NOMO-1 treated with DMSO at 0.1 percent for 48 hours (cell line): ENCODE data around the gene NETO1.

Experiments
- DNase-seq: peaks from one replicate; lab custom pipeline; 2025; ENCODE audit not compliant: unreplicated experiment; lab: John Stamatoyannopoulos, UW

Gene NETO1

GRCh38 chr18:72867746-72868584 is at the start of gene NETO1:
TSS of gene NETO1 (minus strand) at chr18:72867987. CDS start at chr18:72867291, 696 bp downstream.
- no peak for DNase-seq

- DNase-seq: no peak
These were observed 42.3 kb upstream of the NETO1 start for GRCh38 chr18:72910045-72910444.

- DNase-seq: no peak
These were observed 40.4 kb upstream of the NETO1 start for GRCh38 chr18:72908181-72908580.

DNA sequence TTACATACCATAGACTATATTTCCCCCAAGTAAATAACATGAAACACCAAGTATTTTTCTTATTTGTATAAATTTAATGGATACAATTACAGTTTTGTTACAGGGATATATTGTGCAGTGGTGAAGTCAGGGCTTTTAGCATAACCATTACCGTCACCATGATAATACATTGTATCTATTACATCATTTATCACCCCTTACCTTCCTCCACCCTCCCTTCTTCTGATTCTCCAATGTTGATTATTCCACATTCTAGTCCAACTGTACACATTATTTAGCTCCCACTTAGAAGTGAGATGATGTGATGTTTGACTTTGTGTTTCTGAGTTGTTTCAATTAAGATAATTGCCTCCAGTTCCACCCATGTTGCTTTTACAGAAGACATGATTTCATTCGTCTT is 35.2 kb upstream of the NETO1 start:
- no peak for DNase-seq

DNA sequence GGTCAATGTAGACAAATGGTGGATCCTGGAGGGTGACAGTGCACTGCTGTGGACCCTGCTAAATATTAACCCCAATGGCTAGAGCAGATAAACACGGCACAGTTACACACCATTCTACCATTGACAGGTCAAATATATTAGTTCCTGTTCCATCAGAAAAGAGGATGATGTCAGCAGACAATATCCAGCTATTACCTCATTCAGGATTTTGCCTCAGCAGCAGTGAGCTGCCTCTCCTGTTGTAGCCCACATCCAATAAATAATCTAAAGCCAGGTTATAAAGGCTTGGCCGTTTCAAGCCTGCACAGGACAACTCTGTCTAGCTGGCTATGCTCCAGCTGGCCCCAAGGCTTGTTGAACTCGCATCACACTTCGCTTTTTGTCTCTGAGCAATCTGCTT is 31.6 kb upstream of the NETO1 start:
- no peak for DNase-seq

- DNase-seq: no peak
These were observed 31.1 kb upstream of the NETO1 start for GRCh38 chr18:72898870-72899269.

DNA sequence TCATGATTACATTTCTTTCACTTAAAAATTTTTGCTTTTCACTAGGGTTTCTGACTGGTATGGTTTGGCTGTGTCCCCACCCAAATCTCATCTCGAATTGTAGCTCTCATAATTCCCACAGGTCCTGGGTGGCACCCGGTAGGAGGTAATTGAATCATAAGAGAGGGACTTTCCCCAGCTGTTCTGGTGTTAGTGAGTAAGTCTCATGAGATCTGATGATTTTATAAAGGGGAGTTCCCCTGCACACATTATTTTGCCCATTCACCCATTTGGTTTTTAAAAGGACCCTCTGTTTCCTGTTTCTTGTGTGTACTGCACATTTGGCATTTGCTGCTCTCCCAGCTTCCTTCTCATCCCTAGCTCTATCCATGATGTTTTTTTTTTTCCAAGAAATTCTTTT is 27.8 kb upstream of the NETO1 start:
- no peak for DNase-seq

DNA sequence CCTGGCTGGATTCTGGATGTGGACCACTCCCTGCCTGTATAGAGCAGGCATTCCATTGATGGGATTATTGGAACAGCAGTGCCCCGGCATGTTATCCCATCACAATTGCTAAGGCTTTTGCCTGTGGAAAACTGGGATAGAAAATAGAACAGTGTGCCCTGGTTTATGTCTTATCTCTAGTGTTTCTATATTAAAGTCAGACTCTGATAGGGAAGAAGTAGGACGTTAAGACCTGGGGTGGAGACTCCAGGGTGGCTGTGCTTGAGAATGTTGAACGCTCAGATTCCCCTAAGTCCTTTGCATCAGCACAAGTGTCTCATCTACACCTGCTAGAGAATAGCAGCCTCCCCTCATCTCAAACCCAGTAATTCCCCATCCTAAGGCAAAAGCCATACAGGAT is 10.8 kb upstream of the NETO1 start:
- DNase-seq: no peak

- DNase-seq: no peak
These were observed 10.4 kb upstream of the NETO1 start for GRCh38 chr18:72878143-72878542.

DNA sequence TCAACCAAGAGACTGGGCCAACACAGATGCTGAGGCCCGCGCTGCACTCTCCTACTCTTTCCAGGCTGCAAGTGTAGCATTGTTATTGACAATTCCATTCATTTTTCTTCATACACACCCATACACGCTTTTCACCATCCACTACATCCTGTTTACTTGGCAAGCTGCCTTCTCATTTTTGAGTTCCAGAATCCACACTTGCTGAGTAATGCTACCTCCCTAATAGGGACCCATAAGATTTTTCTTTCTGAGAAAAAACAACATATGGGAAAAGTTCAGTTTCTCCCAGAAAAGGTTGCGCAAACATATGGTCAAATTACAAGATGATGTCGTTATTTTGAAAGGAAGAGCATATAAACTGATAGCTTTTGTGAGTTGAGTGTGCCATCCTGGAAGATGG is 3.3 kb upstream of the NETO1 start:
- no peak for DNase-seq

- no peak for DNase-seq
These were observed 1.7 kb upstream of the NETO1 start for GRCh38 chr18:72869226-72870185.

DNA sequence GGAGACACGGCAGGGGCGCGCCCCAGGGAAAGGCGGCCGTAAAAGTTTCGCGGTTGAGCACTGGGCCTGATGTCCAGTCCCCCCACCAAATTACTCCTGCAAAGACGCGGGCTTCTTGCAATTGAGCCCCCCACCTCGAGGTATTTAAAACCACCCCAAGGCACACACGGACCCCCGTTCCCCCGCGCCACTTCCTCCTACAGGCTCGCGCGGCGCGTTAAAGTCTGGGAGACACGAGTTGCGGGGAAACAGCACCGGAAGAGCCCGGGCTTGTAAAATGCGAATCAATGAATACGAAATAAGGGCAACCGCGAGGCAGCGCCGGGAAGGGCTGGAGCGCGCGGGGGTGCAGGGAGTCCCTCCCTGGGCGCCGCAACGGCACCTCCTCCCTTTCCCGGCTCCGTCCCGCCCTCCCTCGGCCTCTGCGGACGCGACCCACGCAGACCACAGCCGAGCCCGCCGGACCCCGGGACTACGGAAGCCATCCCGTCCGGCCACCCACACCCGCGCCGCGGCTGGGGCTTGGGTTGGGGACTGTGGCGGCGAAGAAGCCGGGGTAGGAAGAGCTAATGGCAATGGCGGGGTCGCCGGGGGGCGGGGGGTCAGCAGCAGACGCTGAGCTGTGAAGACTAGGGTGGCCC is 918 bp upstream of the NETO1 start:
- DNase-seq: no peak

- DNase-seq: peak; percentile 80
These were observed 664 bp downstream of the NETO1 start for GRCh38 chr18:72866901-72867745.

- DNase-seq: no peak
These were observed 1.3 kb downstream of the NETO1 start for GRCh38 chr18:72866442-72866900.

- DNase-seq: no peak
These were observed 4.0 kb downstream of the NETO1 start for GRCh38 chr18:72863754-72864153.

- DNase-seq: no peak
These were observed 8.7 kb downstream of the NETO1 start for GRCh38 chr18:72859088-72859487.

DNA sequence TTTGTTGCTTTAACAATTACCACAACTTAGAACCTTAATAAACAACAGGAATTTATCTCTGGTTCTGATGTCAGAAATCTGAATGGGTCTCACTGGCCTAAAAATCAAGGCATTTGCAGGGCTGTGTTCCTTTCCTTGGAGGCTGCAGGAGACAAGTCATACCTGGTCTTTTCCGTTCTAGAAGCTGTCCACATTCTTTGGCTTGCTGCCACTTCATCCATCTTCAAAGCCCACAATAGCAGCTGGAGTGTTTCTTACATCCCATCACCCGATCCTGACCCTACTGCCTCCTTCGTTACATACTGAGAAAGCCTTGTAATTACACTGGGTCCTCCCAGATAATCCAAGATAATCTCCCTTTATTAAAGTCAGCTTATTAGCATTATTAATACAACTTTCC is 18.1 kb downstream of the NETO1 start:
- no peak for DNase-seq

- no peak for DNase-seq
These were observed 19.1 kb downstream of the NETO1 start for GRCh38 chr18:72848503-72849237.

- no peak for DNase-seq
These were observed 20.0 kb downstream of the NETO1 start for GRCh38 chr18:72847771-72848170.
